HCT116 (cell line): ENCODE measurements around the gene NUDT16L1.

Experiments
- EZH2 ChIP-seq: fragments of 200-600 bp; sonication (generic); IDR thresholded peaks from 2 replicates; pipeline ENCODE4 v1.6.1; 2017; ENCODE audit warnings: antibody characterized with exemption, mixed run types
- POLR2A ChIP-seq: IDR thresholded peaks from 2 replicates; pipeline ENCODE4 v1.7.0; 2011; ENCODE audit warnings: borderline replicate concordance; ENCODE audit not compliant: insufficient read depth, insufficient read length; ENCODE audit errors: extremely low read depth
- REST ChIP-seq: IDR thresholded peaks from 2 replicates; pipeline ENCODE4 v1.6.1; 2012; ENCODE audit warnings: low read depth

GRCh38 chr16:4724661-4725270, 31.4 kb downstream of the NUDT16L1 start:
- TF ChIP-seq EZH2 = no peak
- no peak for TF ChIP-seq REST
- TF ChIP-seq POLR2A = no peak
